CD4-positive, alpha-beta T cell treated with Interleukin-10 for 1 hour (primary cell): ENCODE measurements around the gene ABCB10.
"Not testable (repeated sequence)": the region's sequence is repeated elsewhere in the genome, so short reads cannot be mapped to it uniquely, and the experiment has no call there.

Experiments used
- DNase-seq: peaks from one replicate; pipeline ENCODE4 v3.0.0-alpha.2; 2020

Gene ABCB10

DNA sequence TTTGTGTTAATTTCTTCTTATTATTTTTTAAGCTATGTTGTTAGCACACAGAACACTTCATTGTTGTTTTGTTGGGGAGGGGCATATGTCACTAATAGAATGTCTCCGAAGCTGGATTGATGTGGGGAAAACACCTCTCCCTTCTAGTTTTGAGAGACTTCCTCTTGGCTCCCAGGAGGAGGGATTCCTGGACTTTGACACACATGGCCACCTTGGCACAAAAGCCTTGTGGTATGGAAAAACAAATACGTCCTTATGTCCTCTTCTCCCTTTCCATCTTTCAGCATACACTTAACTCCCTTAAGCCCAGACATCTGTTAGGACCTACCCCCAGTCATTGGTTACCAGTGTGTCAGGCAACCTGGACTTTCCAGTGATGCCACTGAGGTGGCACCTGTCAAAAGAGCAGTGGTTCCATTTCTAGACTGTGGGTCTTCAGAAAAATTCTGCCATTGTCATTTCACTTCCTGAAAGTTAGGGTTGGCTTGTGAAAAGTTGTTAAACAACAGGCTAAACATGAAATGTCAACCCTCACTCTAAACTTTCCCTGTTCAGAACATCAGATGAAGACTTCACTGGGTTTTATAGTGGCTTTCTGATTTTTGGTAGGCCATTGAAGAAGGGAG lies 12.5 kb upstream of the ABCB10 start:
- no peak for DNase-seq

DNA sequence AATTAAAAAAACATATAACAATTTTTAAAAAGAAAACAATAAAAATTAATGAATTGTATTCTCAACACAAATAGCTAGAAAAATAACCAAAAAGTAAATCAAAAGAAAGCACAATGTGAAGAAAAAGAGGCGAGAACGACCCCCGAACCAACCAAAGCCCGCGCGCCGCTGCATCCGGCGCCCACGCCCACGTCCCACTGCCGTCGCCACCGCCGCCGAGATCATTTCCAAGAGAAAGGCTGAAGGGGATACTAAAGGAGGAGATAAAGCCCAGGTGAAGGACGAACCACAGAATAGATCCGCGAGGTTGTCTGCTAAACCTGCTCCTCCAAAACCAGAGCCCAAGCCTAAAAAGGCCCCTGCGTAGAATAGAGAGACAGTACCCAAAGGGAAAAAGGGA lies 11.8 kb upstream of the ABCB10 start:
- no peak for DNase-seq

DNA sequence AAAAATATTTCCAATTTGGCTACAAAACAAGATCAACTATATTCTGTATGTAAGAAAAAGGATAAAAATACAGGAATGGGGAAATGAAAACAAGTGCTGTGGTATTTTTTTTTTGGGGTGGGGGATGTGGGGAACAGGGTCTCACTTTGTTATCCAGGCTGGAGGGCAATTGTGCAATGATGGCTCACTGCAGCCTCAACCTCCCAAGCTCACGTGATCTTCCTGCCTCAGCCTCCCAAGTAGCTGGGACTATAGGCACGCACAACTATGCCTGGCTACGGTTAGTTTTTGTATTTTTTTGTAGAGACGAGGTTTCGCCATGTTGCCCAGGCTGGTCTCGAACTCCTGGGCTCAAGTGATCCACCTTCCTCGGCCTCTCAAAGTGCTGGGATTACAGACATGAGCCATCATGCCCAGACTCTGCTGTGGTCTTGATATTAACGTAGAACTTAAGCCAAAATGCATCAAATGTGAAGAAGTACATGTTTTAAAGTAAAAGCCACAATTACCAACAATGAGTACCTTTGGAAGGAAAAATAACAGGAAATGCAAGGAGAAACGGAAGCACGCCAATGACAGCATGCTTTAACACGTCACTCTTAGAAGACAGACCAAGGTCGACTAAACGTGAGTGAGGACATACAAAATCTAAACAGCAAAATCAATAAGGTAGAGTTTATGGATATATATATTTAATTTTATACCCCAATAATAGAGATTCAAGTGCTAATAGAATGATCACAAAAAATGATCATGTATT lies 8.8 kb upstream of the ABCB10 start:
- DNase-seq, result no peak

DNA sequence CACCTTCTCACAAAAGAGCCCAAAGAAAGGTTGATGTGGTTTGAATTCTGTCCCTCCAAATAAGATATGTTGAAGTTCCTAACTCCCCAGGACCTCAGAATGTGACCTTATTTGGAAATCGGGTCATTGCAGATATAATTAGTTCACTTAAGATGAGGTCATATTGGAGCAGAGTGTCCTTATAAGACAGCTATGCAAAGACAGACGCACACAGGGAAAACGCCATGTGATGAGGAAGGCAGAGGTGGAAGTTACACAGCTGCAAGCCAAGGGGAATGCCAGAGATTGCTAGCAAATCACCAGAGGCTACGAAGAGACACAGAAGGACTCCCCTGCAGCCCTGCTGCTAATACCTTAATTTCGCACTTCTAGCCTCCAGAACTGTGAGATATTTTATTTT lies 5.2 kb upstream of the ABCB10 start:
- no peak for DNase-seq

DNA sequence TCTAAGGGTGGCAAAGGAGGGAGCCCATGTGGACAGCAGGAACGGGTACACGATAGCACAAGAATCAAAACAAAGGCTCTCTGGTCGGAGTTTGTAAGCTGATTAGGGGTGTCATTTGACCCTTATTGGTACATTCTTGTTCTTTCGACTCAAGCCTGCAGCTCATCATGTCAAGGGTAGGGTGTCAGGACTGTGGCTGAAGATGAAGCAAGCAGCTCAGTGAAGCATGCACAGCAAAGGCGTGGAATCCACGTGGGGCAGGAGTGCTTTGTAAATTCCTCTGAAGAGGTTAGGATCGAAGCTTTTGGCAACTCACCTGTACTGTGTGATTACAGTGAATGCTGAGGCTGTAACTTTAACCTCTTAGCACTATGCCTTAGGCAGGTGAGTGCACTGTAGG lies 4.7 kb upstream of the ABCB10 start:
- DNase-seq, result no peak

DNA sequence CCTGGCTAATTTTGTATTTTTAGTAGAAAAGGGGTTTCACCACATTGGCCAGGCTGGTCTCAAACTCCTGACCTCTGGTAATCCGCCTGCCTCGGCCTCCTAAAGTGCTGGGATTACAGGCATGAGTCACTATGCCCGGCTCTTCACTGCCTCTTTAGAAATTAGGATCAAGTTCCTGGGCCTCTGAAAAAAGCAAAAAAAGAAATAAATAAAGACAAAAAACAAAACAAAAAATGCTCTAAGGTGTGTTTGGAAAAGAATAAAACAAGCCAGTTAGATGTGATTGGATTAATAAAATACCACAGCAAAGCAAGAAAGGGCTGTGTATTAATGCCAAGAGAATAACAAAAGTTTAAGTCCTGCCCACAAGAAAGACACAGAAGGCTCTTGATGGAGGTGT lies 4.2 kb upstream of the ABCB10 start:
- DNase-seq, result no peak

DNA sequence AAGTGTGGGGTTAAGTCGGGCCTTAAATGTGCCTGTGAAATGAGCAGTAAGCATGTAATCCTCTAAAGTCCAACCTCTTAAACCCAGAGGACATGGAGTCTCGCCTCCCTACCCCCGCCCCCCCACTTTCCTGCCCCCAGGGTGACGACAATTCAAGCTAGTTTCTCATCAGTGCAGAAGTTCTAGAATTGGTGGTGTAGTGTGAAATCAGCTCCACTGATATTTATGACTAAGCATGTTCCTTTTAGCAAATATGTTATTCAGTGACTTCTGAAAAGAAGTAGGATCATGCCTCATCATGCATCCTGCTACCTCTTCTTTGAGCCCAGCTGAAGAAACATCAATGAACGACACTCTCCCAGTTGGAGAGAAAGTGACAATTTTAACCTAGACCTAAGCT lies 2.6 kb upstream of the ABCB10 start:
- DNase-seq, result no peak

DNA sequence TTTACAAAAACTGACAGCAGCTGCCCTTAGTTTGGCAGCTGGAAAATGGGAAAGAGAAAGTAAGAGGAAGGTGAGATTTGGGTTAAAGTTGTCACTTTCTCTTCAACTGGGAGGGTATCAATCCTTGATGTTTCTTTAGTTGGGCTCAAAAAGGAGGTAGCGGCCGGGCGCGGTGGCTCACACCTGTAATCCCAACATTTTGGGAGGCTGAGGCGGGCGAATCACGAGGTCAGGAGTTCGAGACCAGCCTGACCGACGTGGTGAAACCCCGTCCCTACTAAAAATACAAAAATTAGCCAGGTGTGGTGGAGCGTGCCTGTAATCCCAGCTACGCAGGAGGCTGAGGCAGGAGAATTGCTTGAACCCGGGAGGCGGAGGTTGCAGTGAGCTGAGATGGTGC lies 1.6 kb upstream of the ABCB10 start:
- DNase-seq, result not testable (repeated sequence)

DNA sequence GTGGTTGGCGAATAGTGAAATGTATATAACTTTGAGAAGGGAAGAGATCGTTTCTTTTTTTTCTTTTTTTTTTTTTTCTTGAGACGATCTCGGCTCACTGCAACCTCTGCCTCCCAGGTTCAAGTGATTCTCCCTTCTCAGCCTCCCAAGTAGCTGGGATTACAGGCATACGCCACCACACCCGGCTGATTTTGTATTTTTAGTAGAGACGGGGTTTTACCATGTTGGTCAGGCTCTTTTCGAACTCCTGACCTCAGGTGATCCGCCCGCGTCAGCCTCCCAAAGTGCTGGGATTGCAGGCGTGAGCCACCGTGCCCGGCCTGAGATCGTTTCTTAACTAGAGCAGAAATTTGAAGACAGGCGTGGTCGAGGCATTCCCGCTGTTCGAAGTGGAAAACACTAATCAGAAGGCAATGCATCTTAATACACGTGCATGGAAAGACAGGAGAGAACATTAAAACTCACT lies 862 bp upstream of the ABCB10 start:
- DNase-seq, result not testable (repeated sequence)

DNA sequence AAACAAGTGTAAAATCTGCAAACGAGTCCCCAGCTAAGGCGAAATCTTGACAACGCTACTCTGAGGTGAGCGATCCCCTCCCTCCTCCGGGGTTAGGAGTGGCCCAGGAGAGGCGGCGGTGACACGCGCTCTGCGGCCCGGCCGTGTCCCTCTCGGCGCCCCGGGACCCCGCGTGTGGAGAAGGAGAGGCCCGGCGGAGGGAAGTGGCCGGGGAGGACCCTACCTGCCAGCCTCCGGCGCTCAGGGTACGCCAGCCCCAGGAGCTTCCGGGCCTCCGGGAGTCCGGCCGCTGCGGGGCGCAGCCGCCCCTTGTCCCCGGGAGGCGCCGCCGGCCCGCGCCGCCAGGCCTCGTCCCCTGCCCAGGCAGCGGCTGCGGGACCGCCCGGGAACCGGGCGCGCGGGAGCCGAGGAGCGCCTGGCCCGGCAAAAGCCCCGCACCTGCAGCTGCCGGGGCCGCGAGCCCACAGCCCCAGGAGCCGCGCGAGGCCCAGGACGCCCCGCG lies 543 bp downstream of the ABCB10 start:
- peak; percentile 24 for DNase-seq

DNA sequence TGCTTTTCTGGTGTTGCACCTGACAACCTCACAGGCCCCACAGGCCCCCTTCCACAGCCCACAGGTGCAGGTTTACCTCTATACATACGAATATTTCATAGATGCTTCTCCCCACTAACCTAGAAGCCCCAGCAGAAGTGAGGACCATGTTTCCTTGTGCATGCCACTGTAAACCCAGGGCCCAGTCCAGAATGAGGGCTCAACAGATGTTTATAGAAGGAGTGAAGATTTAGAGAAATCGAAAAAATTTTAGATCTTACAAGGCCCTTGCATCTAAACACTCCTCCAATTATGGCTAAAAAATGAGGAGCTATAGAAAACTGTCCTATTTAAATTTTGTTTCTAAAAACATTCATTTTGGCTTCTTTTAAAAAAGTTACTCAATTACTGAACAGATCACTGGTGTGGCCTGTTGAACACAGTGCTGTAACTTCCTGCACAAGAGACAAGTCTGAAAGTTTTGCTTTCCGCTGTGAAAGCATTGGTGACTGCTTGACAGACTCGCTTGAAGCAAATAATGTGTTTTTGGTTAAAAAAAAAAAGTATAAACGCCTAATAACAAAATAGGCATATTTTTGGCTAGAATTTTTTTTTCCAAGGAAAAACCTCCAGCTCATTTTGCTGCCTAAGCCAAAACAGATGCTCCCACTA lies 1.2 kb downstream of the ABCB10 start:
- peak; percentile 26 for DNase-seq

DNA sequence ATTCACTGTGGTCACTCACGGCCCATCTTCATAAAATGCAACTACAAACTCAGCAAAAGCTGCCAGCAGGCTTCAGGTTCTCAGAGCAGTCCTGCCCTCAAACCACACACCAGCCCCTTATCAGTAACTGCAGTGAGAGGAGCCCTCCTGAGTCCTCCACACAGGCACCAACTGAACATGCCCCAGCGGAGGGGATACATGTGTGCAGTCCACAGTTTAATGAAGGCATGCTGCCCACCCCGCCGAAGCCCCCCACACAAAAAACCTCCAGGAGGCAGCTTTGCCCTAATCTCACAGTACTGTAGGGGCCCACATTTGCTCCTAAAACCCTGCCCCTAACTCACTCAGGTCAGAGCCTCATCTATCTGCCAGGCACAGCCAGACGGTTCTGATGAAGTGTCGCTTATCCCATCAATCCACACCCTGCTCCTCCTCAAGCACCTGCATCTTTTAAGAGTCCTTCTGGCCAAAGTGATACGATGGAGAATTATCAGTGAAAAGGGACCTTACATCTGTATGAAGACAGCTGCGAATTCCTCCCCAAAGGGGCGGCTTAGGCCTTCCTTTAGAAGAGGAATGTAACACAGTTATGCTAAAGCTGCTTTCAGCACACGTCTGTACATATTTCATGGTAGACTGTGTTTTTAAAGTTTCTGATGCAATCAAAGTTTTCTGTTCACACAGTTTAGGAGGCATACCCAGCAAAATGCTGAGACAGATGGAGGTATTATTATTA lies 3.5 kb downstream of the ABCB10 start:
- DNase-seq, result no peak

DNA sequence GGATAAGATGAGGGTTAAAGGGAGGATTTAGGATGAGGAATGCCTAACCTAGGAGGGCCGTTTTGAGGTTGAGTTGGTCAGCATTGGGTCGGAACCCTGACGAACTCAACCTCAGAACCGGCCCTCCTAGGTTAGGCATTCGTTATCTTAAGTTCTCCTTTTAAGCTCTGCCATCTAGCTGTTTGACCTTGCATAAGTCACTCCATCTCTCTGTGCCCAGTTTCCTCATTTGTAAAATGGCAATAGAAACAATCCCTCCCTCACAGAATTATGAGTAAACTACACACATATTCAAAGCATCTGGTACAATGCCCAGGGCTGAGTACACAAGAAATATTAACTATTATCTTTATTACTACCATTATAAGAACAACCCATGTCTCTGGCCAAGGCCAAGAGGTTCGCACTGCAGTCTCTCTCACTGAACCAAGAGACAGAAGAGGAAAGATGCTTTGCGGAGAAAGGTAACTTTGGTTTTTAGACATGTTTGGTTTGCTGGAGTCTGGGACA lies 4.8 kb downstream of the ABCB10 start:
- DNase-seq, result no peak

DNA sequence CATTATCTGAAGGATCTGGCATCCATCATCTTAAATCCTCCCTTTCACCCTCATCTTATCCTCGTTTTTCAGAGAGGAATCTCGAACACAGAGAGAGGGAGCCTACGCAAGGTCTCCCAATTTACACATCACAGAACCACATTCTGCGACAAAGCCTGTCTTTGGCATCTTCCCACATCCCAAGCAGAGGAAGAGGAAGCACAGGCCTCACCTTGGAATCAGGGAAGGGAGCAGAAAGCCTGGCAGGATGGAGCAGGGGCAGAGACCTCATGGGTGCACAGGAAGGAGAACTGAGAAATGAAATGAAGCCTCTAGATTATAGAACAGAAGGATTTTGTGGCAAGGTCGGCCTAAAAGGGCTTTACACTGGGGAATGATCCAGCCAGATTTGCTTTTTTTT lies 5.8 kb downstream of the ABCB10 start:
- no peak for DNase-seq

DNA sequence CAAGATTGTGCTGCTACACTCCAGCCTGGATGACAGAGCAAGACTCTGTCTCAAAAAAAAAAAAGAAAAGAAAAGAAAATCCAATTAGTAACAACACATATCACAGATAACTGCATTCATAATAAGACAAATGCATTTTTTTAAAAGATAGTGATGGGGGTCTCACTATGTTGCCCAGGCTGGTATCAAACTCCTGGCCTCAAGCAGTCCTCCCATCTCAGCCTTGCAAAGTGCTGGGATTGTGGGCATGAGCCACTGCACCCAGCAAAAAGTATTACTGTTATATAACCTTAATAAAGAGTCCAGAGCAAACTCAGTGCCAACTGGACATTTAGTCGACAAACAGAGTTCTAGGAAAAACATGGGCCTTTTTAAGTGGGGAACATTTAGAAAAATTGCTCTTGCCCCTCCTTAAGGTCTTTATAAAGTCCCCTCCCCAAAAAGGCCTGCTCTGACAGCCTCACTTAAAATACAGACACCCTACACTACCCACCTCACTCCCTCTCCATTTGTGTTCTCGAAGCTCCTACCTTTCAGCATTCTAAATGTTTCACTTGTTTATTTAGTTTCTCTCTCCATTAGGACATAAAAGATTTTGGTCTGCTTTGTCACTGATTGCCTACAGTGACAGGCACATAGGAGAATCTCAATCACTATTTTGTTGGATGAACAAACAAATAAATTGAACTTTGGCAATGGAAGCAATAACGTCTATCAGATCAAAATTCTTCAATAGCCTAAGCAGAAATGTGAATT lies 7.5 kb downstream of the ABCB10 start:
- no peak for DNase-seq

DNA sequence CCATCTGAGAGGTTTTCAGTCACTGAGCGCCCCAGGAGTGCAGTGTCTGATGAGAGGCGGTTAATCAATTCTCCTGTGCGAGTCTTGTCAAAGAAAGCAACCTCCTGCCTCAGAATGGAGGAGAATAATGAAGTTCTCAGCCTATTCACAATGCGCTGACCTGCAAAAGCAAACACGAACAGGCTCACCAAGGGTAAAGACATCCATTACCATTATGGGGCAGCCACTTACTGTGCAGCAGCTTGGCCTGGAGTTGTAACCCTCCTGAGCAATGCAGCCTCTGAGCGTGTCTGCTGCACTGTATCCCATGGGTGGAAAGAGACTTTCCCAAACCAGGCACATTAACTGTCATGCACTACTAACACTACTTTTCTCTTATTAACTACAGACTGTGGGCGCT lies 11.0 kb downstream of the ABCB10 start:
- DNase-seq, result no peak

DNA sequence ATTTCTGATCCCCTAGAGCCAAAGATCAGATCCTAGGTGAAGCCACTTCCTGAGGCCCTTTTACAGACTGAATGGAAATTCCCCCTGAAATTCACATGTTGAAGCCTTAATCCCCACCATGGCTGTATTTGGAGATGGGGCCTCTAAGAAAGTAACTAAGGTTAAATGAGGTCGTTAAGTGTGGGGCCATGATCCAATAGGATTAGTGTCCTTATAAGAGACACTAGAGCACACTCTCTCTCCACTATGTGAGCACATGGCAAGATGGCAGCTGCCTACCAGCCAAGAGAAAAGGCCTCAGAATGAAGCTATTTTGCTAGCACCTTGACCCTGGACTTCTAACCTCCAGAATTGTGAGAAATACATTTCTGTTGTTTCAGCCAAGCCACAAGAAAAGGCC lies 13.9 kb downstream of the ABCB10 start:
- no peak for DNase-seq

DNA sequence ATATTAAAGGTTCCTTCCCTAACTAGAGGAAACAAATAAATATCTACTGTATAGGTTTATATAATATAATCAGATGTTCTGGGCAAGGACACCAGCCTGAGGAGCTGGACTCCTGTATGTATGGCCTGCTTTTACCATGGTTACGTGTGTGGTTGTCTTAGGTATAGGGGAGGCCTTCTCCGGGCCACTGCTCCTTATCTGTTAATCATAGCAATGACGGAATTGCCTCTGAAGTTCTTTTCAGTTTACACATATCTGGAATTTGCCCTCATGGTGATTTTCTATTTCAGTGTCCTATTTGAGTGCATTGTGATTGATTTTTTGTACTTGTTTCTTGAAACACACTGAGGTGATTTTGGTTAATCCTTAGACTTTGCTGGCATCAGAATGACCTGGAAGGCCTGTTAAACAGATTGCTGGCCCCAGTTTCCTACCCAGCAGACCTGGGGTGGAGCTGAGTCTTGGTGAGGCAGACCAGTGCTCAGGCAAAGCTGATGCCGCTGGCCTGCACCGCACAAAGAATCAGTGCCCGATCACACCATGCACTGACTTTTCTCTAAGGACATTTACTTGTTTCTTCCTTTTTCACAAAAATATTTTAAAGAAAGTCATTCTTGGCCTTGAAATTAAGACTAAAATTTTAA lies 18.5 kb downstream of the ABCB10 start:
- no peak for DNase-seq

DNA sequence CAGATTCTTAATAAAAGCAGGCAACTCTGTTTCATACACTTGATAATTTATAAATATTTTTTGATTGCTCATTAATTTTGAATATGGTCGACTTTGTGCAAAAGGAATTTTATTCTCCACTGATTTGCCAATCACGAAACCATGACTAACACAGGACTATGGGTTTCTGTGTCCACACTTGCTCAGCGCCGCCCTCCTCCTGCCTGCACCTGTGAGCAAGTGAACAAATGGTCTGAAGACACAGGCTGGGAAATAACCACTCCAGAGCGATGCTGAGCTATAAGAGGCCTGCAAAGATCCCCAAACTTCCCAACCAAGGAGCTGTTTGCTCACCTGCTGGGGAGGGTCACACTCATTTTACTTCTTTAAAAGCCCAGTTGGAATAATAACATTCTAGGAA lies 19.6 kb downstream of the ABCB10 start:
- DNase-seq, result no peak

DNA sequence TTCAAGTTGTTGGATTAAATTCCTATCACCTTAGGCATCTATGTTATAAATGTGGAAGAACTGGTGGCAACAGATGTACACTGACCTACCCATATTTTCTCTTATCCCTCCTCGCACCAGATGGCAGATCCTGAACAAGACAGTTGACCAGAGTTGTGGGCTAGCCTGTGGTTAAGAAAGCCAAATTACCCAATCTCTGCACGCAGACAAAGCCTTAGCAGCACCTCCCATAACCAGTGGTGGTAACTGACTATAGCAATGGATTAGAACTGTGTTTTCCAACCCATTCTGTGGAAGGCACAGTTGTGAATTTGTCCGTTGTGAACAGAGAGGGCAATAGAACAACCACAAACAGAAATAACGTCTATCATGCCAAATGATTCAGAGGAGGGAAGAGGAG lies 20.6 kb downstream of the ABCB10 start:
- no peak for DNase-seq

DNA sequence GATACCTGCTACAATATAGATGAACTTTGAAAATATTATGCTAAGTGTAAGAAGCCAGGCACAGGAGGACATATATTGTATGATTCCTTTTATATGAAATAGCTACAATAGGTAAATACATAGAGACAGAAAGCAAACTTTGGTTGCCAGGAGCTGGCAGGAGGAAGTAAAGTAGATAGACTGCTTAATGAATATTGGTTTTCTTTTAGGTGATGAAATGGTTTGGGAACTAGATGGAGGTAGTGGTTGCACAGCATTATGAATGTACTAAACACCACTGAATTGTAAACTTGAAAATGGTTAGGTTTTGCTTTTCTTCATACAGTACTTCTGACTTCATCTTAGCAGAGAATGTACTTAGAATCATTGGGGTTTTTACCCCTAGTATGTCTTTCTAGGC lies 21.5 kb downstream of the ABCB10 start:
- no peak for DNase-seq

DNA sequence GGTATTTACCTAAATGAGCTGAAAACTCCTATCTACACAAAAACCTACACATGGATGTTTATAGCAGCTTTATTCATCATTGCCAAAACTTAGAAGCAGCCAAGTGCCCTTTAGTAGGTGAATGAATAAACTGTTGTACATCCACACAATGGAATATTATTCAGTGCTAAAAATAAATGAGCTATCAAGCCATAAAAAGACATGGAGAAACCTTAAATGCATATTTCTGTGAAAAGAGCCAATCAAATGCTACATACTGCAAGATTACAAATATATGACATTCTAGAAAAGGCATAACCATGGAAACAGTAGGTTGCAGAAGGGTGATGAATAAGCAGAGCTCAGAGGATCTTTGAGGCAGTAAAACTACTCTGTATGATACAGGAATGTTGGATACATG lies 23.3 kb downstream of the ABCB10 start:
- DNase-seq, result no peak
